HepG2 (cell line): ENCODE measurements around the gene SCFD2. TPM values are rescaled to one million over a fixed set of nuclear protein-coding genes. Genes with fewer than 3 reads are reported as not detected.

Experiments used
- ATAC-seq: fragments of 200-7000 bp; cut with Tn5 transposase; 3 replicates; pipeline ENCODE4 v1.9.1; 2020; ENCODE audit warnings: mild to moderate bottlenecking, moderate library complexity
- BruUV-seq: library from RNA; stranded (reverse); fragments of 400-500 nt; replicated peaks from 2 replicates; lab custom pipeline; 2021; lab: Mats Ljungman, UMichigan
- CTCF ChIA-PET: fragments of 300-600 bp; formaldehyde crosslinking; extraction: SDS; loops from one replicate; lab custom pipeline; 2021; ENCODE audit warnings: low total read pairs, inconsistent platforms, low intra/inter-chr PET ratio; lab: Yijun Ruan, JAX
- POLR2A ChIA-PET: fragments of 350-600 bp; sonication (Branson Sonifier 250); formaldehyde crosslinking; loops from one replicate; lab custom pipeline; 2020; ENCODE audit warnings: antibody characterized with exemption, inconsistent platforms; lab: Yijun Ruan, JAX
- DNase-seq: peaks from one replicate; pipeline ENCODE4 v3.0.0-alpha.2; 2015; ENCODE audit warnings: low spot score
- FAIRE-seq: peaks from 3 replicates; lab custom pipeline; 2011; peaks lifted over from hg19 to GRCh38; lab: Jason Lieb, UNC
- H2AFZ ChIP-seq: one replicate; pipeline ENCODE4 v1.6.1; 2011; ENCODE audit warnings: low read length, inconsistent platforms
- H3K27ac ChIP-seq: fragments of 300-600 bp; 3 replicates; pipeline ENCODE4 v1.8.0; 2011; ENCODE audit warnings: mixed run types, mild to moderate bottlenecking, mixed read lengths, low read length, inconsistent platforms; ENCODE audit not compliant: insufficient read depth; ENCODE audit errors: extremely low read length
- H3K27me3 ChIP-seq, 2 experiments: fragments of 200-600 bp in 1 of 2; 2 replicates in 1 of 2; 3 replicates in 1 of 2; pipeline versions ENCODE4 v1.6.0 to v1.8.0; 2011; ENCODE audit warnings: low read length in 2 of 2, mild to moderate bottlenecking in 2 of 2, moderate library complexity in 2 of 2, inconsistent platforms in 1 of 2; ENCODE audit not compliant: insufficient read depth in 2 of 2, control insufficient read depth in 1 of 2
- H3K36me3 ChIP-seq, 2 experiments: fragments of 200-600 bp in 1 of 2; replicated peaks in 1 of 2; 2 replicates in 1 of 2; 3 replicates in 1 of 2; pipeline versions ENCODE4 v1.5.1 to v1.8.0; 2011; ENCODE audit warnings: low read length in 2 of 2, inconsistent platforms in 1 of 2; ENCODE audit not compliant: insufficient read depth in 2 of 2, control insufficient read depth in 1 of 2
- H3K4me1 ChIP-seq: 2 replicates; pipeline ENCODE4 v1.5.1; 2012; ENCODE audit warnings: low read length, inconsistent platforms; ENCODE audit not compliant: insufficient read depth
- H3K4me2 ChIP-seq: 2 replicates; pipeline ENCODE4 v1.6.0; 2011; ENCODE audit warnings: low read depth, low read length, inconsistent platforms
- H3K4me3 ChIP-seq, 3 experiments: fragments of 200-600 bp in 1 of 3; sonication (generic), shearing (Covaris generic) in 1 of 3; replicated peaks in 1 of 3; 2 replicates each; pipeline ENCODE4 v1.5.1; 2011 to 2016; ENCODE audit warnings: low read length in 3 of 3, inconsistent platforms in 2 of 3, low read depth in 2 of 3, mild to moderate bottlenecking in 2 of 3, control low read depth in 1 of 3, mixed read lengths in 1 of 3; ENCODE audit not compliant: insufficient read depth in 1 of 3
- H3K79me2 ChIP-seq: one replicate; pipeline ENCODE4 v1.6.1; 2011; ENCODE audit warnings: low read length, inconsistent platforms; ENCODE audit not compliant: insufficient read depth
- H3K9ac ChIP-seq: 2 replicates; pipeline ENCODE4 v1.6.0; 2011; ENCODE audit warnings: mild to moderate bottlenecking, low read depth, low read length, inconsistent platforms; ENCODE audit not compliant: insufficient read depth
- H3K9me3 ChIP-seq: 2 replicates; pipeline ENCODE4 v1.5.1; 2012; ENCODE audit warnings: mild to moderate bottlenecking, low read length
- H4K20me1 ChIP-seq: 2 replicates; pipeline ENCODE4 v1.6.0; 2011; ENCODE audit warnings: inconsistent platforms, mild to moderate bottlenecking, low read length, moderate library complexity; ENCODE audit not compliant: insufficient read depth
- FOXK1 ChIP-seq: sonication (generic); formaldehyde crosslinking; IDR thresholded peaks from 2 replicates; pipeline ENCODE4 v1.4.0; 2020; ENCODE audit warnings: low read depth, missing genetic modification reagents, borderline replicate concordance
- GTF2F1 ChIP-seq: fragments of 150-350 bp; IDR thresholded peaks from 2 replicates; pipeline ENCODE4 v1.6.1; 2014; ENCODE audit warnings: low read length
- HDAC1 ChIP-seq: sonication (generic); formaldehyde crosslinking; IDR thresholded peaks from 2 replicates; pipeline ENCODE4 v1.5.1; 2020; ENCODE audit warnings: mild to moderate bottlenecking, missing genetic modification reagents
- NFE2L1 ChIP-seq: sonication (generic); formaldehyde crosslinking; IDR thresholded peaks from 2 replicates; pipeline ENCODE4 v1.4.0; 2020; ENCODE audit warnings: missing genetic modification reagents, mild to moderate bottlenecking, borderline replicate concordance
- NR2C2 ChIP-seq: sonication (generic); formaldehyde crosslinking; IDR thresholded peaks from 2 replicates; pipeline ENCODE4 v1.4.0; 2020; ENCODE audit warnings: missing genetic modification reagents, mild to moderate bottlenecking, moderate library complexity, borderline replicate concordance
- ZBTB42 ChIP-seq: sonication (generic); formaldehyde crosslinking; IDR thresholded peaks from 2 replicates; pipeline ENCODE4 v1.5.0; 2020; ENCODE audit warnings: mild to moderate bottlenecking, missing genetic modification reagents
- ZMYM2 ChIP-seq: sonication (generic); formaldehyde crosslinking; IDR thresholded peaks from 2 replicates; pipeline ENCODE4 v1.8.0; 2022; ENCODE audit warnings: mild to moderate bottlenecking, missing genetic modification reagents
- ZMYM3 ChIP-seq: sonication (generic); formaldehyde crosslinking; IDR thresholded peaks from 2 replicates; pipeline ENCODE4 v1.5.1; 2020; ENCODE audit warnings: mild to moderate bottlenecking, missing genetic modification reagents
- ZNF709 ChIP-seq: sonication (generic); formaldehyde crosslinking; IDR thresholded peaks from 2 replicates; pipeline ENCODE4 v1.5.0; 2020; ENCODE audit warnings: mild to moderate bottlenecking, missing genetic modification reagents
- ZNF83 ChIP-seq: sonication (generic); formaldehyde crosslinking; IDR thresholded peaks from 2 replicates; pipeline ENCODE4 v1.4.0; 2020; ENCODE audit warnings: missing genetic modification reagents, mild to moderate bottlenecking, borderline replicate concordance
- ZSCAN29 ChIP-seq: sonication (generic); formaldehyde crosslinking; conservative IDR thresholded peaks from 2 replicates; pipeline ENCODE4 v1.4.0; 2020; ENCODE audit warnings: mild to moderate bottlenecking, missing genetic modification reagents
- WGBS: methylation state at CpG from one replicate; pipeline ENCODE4 v1.1.6; 2017; ENCODE audit warnings: low lambda C conversion rate; 5-methylcytosine and 5-hydroxymethylcytosine counted together
- in situ Hi-C: cut with HindIII; loops from 2 replicates; pipeline ENCODE4 v1.10.0; 2017; ENCODE audit warnings: low pct_unique_long_range_greater_than_20kb; ENCODE audit not compliant: extremely low pct_ligation_motif_present
- intact Hi-C: fragments of 100-400 bp; cut with micrococcal nuclease; formaldehyde crosslinking; loops from one replicate; pipeline ENCODE4 v1.10.0; 2022; ENCODE audit not compliant: unreplicated experiment
- polyA plus RNA-seq, 8 experiments: library from polyadenylated mRNA; depleted of rRNA in 3 of 8; stranded (reverse) in 7 of 8; unstranded in 1 of 8; fragments of >200 nt; fragmentation: Illumina TruSeq in 4 of 8; extraction: Trizol in 4 of 8; gene quantifications; 2 replicates each; pipeline versions ENCODE4 v1.2.1 to v1.2.3, GENCODE V29; 2011 to 2016; ENCODE audit warnings: low read depth in 4 of 8, missing spikeins in 1 of 8, mixed read lengths in 1 of 8; ENCODE audit not compliant: insufficient read depth in 1 of 8
- total RNA-seq, 5 experiments: library from RNA; depleted of rRNA; stranded (reverse); fragments of >200 nt; fragmentation: Illumina TruSeq; extraction: Trizol; gene quantifications; 2 replicates each; pipeline ENCODE4 v1.2.3, GENCODE V29; 2016; ENCODE audit warnings: low read depth in 1 of 5
- TF ChIP-seq, protein P1 (sequence below): sonication (generic); formaldehyde crosslinking; conservative IDR thresholded peaks from 2 replicates; pipeline ENCODE4 v1.4.0; 2020; ENCODE audit warnings: mild to moderate bottlenecking, missing genetic modification reagents, moderate library complexity
- TF ChIP-seq, protein P2 (sequence below): sonication (generic); formaldehyde crosslinking; IDR thresholded peaks from 2 replicates; pipeline ENCODE4 v1.5.0; 2020; ENCODE audit warnings: missing genetic modification reagents

The SCFD2 gene
- total and polyA plus RNA-seq, 2 of the 13 experiments (the other 11 are each of a cell fraction or from before 2014, with no cell fraction given), result 4.6 to 15.6 TPM

DNA sequence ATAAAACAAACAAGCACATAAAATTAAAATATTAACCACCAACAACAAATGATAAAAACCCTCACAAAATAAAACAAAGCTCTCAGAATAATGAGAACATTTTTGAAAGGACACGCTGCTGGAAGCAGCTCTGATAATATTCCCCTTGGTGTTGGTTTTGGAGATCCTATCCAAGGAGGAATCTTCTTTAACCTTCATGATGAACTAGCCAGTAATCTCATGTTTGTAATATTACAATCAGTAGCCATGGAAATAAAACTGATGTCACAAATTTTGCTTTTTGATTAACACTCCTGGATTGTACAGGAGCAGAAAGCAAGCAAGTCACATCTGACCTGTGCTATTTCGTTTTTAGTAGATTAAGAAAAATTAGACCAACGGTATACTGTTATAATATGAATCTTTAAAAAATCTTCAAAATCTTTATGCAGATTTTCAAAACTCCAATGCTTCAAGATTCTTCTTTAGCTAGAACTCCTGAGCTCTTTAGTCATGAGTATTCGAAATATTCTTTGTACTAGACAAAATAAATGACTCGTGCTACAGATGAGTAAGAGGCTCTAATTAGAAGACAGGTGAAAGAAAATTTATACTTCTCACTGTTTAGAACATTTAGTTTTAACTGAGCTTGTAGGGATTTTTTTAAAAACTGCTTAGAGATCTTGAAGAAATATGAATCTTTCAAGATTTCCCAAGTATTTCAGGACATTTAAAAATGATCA lies 349.6 kb downstream of the SCFD2 start:
- Histone ChIP-seq H3K27me3 (no peaks in the 10 kb centered on the region), H3K4me3 (no peak overlapping the region), H3K4me2 (no peak overlapping the region), H3K4me1 (peaks cover 54% of the 10 kb centered on the region), H3K9ac (no peak overlapping the region), H3K36me3 (no peaks in the 10 kb centered on the region), H3K27ac (no peak overlapping the region), H2AFZ (no peak overlapping the region), H4K20me1 (no peaks in the 10 kb centered on the region), H3K9me3 (no peaks in the 10 kb centered on the region), H3K79me2 (no peaks in the 10 kb centered on the region)
- intact Hi-C loops (loop anchor here (5.0 kb wide), 3 partner anchors 106 to 426 kb away; partner anchors contain the start of gene FIP1L1), in situ Hi-C loops (loop anchor here (5.0 to 25.0 kb wide), 6 partner anchors 181 to 1209 kb away; partner anchors contain the start of genes FIP1L1 and PDGFRA)
- no TSS peak for BruUV-seq
- no peak for FAIRE-seq
- 93% methylated on average over 5 of the region's 5 CpGs for WGBS
- no peak for ATAC-seq
- CTCF ChIA-PET, result interaction anchor here (1.3 to 1.4 kb wide), 3 partner anchors 181 to 1217 kb away, joined by 3 to 5 read pairs (median 5); no protein-coding TSS in a partner anchor
- POLR2A ChIA-PET, result no interaction called here
- no peak for DNase-seq
- TF ChIP-seq HDAC1 (CRISPR knock-in tag), result no peak
- no peak for TF ChIP-seq ZNF83 (CRISPR knock-in tag)
- no peak for TF ChIP-seq NFE2L1 (CRISPR knock-in tag)
- TF ChIP-seq, protein P1, sequence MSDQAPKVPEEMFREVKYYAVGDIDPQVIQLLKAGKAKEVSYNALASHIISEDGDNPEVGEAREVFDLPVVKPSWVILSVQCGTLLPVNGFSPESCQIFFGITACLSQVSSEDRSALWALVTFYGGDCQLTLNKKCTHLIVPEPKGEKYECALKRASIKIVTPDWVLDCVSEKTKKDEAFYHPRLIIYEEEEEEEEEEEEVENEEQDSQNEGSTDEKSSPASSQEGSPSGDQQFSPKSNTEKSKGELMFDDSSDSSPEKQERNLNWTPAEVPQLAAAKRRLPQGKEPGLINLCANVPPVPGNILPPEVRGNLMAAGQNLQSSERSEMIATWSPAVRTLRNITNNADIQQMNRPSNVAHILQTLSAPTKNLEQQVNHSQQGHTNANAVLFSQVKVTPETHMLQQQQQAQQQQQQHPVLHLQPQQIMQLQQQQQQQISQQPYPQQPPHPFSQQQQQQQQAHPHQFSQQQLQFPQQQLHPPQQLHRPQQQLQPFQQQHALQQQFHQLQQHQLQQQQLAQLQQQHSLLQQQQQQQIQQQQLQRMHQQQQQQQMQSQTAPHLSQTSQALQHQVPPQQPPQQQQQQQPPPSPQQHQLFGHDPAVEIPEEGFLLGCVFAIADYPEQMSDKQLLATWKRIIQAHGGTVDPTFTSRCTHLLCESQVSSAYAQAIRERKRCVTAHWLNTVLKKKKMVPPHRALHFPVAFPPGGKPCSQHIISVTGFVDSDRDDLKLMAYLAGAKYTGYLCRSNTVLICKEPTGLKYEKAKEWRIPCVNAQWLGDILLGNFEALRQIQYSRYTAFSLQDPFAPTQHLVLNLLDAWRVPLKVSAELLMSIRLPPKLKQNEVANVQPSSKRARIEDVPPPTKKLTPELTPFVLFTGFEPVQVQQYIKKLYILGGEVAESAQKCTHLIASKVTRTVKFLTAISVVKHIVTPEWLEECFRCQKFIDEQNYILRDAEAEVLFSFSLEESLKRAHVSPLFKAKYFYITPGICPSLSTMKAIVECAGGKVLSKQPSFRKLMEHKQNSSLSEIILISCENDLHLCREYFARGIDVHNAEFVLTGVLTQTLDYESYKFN (CRISPR knock-in tag), result 0 out of 2 replicates have a peak, but pooled peaks have one; percentile 19
- no peak for TF ChIP-seq ZMYM2 (CRISPR knock-in tag)
- TF ChIP-seq FOXK1, result no peak
- no peak for TF ChIP-seq GTF2F1
- 0 out of 2 replicates have a peak, but pooled peaks have one; percentile 36 for TF ChIP-seq ZBTB42 (CRISPR knock-in tag)
- TF ChIP-seq ZSCAN29 (CRISPR knock-in tag), result no peak
- TF ChIP-seq NR2C2, result no peak
- TF ChIP-seq, protein P2, sequence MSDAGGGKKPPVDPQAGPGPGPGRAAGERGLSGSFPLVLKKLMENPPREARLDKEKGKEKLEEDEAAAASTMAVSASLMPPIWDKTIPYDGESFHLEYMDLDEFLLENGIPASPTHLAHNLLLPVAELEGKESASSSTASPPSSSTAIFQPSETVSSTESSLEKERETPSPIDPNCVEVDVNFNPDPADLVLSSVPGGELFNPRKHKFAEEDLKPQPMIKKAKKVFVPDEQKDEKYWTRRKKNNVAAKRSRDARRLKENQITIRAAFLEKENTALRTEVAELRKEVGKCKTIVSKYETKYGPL (CRISPR knock-in tag), result no peak
- no peak for TF ChIP-seq ZMYM3 (CRISPR knock-in tag)
- no peak for TF ChIP-seq ZNF709 (CRISPR knock-in tag)
- TF ChIP-seq, all 625 proteins: peak for 2
